GM19238 (cell line): ENCODE data around the gene LSP1.
"Not testable (repeated sequence)": the region's sequence is repeated elsewhere in the genome, so short reads cannot be mapped to it uniquely, and the experiment has no call there.

Source experiments
- DNase-seq: peaks from one replicate; pipeline ENCODE4 v3.0.0; 2011; ENCODE audit warnings: low spot score; ENCODE audit not compliant: insufficient read length

LSP1 gene

DNA sequence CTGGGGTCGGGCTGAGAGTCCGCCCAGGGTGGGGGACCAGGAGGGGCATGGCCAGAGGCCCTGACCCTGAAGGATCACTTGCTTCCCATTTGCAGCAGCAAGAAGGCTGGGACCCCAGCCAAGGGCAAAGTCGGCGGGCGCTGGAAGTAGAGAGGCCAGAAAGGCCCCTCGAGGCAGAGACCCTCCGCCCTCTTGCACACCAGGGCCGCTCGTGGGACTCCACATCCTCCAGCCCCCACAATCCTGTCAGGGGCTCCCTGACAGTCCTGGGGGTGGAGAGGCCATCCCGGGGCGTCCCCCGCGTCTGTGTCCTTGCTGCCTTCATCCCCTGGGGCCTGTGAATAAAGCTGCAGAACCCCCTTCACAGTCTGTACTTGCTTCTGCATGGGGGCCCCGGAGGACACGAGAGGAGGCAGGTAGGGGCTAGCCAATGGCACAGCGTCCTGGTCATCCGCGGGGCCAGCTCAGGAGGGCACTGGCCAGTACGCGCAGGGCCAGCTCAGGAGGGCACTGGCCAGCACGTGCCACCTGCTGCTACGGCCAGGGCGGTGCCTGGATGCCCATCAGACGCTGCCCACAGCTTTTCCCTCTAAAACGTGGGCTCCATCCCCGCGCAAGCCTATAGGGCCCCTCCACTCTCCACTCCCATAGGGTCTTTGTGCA lies 85.6 kb downstream of the LSP1 start:
- no peak for DNase-seq

GRCh38 chr11:1939006-1939625 lies 86.2 kb downstream of the LSP1 start:
- DNase-seq, result no peak

GRCh38 chr11:1939788-1940187 lies 86.9 kb downstream of the LSP1 start:
- not testable (repeated sequence) for DNase-seq
